ENCODE measurements around the gene TTC39B. TPM values are rescaled to one million over a fixed set of nuclear protein-coding genes. Genes with fewer than 3 reads are reported as not detected.
A peak's percentile ranks its signal among the peaks of the same experiment; 100 is the strongest.

Gene TTC39B
- polyA plus RNA-seq, 10 donors: 1.9 to 3.6 (median 2.6) TPM

- DNase-seq: peak; percentile 78 to 92 (median 79)
These were observed 171.7 kb downstream of the TTC39B start for GRCh38 chr9:15135164-15135792.

DNA sequence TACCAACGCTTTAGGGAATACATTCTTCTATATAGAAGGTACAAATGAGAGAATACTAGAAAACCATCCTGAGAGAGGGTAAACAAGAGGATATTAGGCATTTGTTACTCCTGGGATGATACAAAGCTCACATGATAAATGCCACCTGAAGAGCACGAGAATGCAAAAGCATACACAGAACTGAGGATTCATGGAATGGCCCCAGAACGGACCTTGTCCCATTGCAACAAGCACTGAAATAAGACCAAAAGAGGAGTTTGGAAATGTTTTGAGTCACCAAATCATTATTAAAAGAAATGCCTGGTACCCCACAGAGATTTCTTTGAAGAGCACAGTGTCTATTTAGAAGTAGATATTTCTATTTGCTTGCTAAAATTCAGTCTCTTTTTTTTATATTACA lies 173.5 kb downstream of the TTC39B start:
- DNase-seq: no peak

GRCh38 chr9:15132091-15132490 lies 174.9 kb downstream of the TTC39B start:
- no peak for DNase-seq

DNA sequence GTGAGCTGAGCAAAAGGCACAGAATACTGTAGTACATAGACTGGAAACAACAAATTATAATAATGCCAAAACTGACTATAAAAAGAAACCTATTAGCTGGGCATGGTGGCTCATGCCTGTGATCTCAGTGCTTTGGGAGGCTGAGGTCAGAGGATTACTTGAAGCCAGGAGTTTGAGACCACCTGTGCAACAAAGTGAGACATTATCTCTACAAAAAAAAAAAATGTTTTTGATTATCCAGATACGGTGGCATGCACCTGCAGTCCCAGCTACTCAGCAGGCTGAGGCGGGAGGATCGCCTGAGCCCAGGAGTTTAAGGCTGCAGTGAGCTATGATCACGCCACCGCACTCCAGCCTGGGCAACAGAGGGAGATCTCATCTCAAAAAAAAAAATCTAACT lies 175.9 kb downstream of the TTC39B start:
- no peak for DNase-seq

- DNase-seq: no peak
These were observed 179.2 kb downstream of the TTC39B start for GRCh38 chr9:15127831-15128230.

DNA sequence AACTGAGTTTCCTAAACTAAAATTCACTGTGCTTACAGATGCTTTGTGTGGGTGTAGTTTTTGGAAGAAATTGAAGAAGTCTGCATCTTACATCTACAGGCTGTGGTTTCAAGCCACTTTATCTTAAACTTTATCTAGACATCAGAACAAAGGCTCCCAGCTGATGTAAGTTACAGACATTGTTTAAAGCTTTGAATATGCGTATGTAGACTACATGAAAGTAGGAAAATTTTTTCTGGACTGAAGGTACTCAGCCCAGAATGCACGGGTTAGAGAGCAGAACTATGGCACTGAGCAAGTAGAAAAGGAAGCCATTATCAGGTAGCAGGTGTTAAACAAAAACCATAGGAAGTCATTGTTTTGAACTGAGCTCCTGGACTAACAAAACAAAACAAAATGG lies 185.4 kb downstream of the TTC39B start:
- no peak for DNase-seq

GRCh38 chr9:15116130-15116580 lies 190.9 kb downstream of the TTC39B start:
- DNase-seq: peak; percentile 30 to 71 (median 49)

- no peak for DNase-seq
These were observed 191.3 kb downstream of the TTC39B start for GRCh38 chr9:15115702-15116101.

DNA sequence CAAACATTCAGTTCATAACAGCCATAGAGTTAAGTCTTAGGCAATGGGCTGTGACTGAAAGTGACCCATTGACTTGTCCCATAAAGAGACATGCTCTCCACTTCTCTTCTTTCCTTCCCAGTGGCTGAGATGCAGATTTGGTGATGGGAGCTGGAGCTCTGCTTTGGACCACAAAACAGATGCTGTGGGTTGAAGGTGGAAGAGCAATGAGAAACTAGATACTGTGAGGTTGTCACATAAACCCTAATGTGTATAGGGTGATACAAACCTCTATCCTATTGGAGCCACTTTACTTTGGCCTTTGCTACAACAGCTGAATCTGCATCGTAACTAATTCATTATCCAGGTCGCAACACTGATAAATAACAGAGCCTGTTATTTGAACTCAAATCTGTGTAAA lies 192.0 kb downstream of the TTC39B start:
- no peak for DNase-seq

Other genes starting within 250 kb of the TTC39B start
- gene SNAPC3, start 115.7 kb upstream of the TTC39B start, polyA plus RNA-seq (ENCODE audit: insufficient read length in 10 of 10): 10 to 100 TPM; 22.9 to 33.7 (median 28.6) TPM
- 100 to 1,000 TPM in 1 of 10 donors, 10 to 100 TPM in 9; 71.0 to 113 (median 83.6) TPM for gene PSIP1, start 203.8 kb upstream of the TTC39B start, polyA plus RNA-seq (ENCODE audit: insufficient read length in 10 of 10)
- 1 to 10 TPM in 9 of 10 donors, under 1 TPM in 1; 0.98 to 3.7 (median 2.2) TPM for gene CCDC171, start 245.8 kb upstream of the TTC39B start, polyA plus RNA-seq (ENCODE audit: insufficient read length in 10 of 10)